ENCODE measurements around the gene CASP8. TPM values are rescaled to one million over a fixed set of nuclear protein-coding genes. Genes with fewer than 3 reads are reported as not detected.

The CASP8 gene
- total and polyA plus RNA-seq, 2 of the 8 experiments (the other 6 are each of a cell fraction or from before 2014, with no cell fraction given): 2.3 to 3.6 TPM

DNA sequence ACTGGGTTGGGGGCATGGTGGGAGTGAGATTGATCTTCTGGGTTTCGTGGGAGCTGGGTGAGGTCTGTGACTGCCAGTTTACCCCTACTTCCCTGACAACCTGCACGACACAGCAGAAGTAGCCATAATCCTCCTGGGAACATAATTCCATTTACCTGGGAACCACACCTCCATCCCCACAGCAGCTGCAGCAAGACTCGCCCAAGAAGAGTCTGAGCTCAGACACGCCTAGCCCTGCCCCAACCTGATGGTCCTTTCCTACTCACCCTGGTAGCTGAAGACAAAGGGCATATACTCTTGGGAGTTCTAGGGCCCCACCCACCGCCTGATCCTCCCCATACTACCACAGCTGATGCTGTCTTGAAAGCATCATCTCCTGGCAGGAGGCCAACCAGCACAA lies 53.0 kb downstream of the CASP8 start:
- no peak overlapping the region for H4K91ac ChIP-seq (replicated peaks; ENCODE audit: insufficient read length, low read length)
- H3K9me3 ChIP-seq (ENCODE audit: insufficient read depth in 2 of 2, low read depth in 1 of 2, low read length in 1 of 2): no peaks in the 10 kb centered on the region
- no peak overlapping the region for H2BK5ac ChIP-seq (ENCODE audit: low read depth, low read length)
- H3K4me2 ChIP-seq (ENCODE audit: insufficient read depth in 1 of 2, low read depth in 2 of 2, low read length in 2 of 2): no peak overlapping the region
- H3K4me1 ChIP-seq (replicated peaks in 1 of 4; ENCODE audit: control insufficient read depth in 3 of 4, insufficient read depth in 4 of 4, low read length in 3 of 4): no peaks in the 10 kb centered on the region
- no peak overlapping the region for H2AFZ ChIP-seq (ENCODE audit: low read length)
- H2BK120ac ChIP-seq (replicated peaks; ENCODE audit: low read depth, low read length): no peak overlapping the region
- H3K23me2 ChIP-seq (ENCODE audit: low read depth, low read length): no peaks in the 10 kb centered on the region
- H3K9ac ChIP-seq (replicated peaks in 1 of 4; ENCODE audit: extremely low read depth in 1 of 4, low read depth in 3 of 4, low read length in 3 of 4): no peak overlapping the region
- H3K27me3 ChIP-seq (replicated peaks in 1 of 4; ENCODE audit: control insufficient read depth in 3 of 4, extremely low read depth in 1 of 4, insufficient read depth in 3 of 4, low read length in 3 of 4): no peaks in the 10 kb centered on the region
- no peaks in the 10 kb centered on the region for H3K79me2 ChIP-seq (ENCODE audit: control insufficient read depth in 1 of 2, insufficient read depth in 2 of 2, low read length in 2 of 2)
- CTCF ChIA-PET (ENCODE audit: partially characterized antibody): interaction anchor here (1.6 kb wide), 1 partner anchor 52 kb away, joined by 4 read pairs; no protein-coding TSS in a partner anchor
- no peaks in the 10 kb centered on the region for H4K20me1 ChIP-seq (replicated peaks in 1 of 2; ENCODE audit: control insufficient read depth in 1 of 2, insufficient read depth in 2 of 2, low read length in 2 of 2)
- H3K36me3 ChIP-seq (ENCODE audit: control insufficient read depth in 2 of 4, insufficient read depth in 4 of 4, low read length in 3 of 4): no peaks in the 10 kb centered on the region
- H3K18ac ChIP-seq (ENCODE audit: extremely low read depth, low read length): no peak overlapping the region
- no peak overlapping the region for H4K5ac ChIP-seq (ENCODE audit: insufficient read length, low read depth, low read length)
- H3K56ac ChIP-seq (replicated peaks; ENCODE audit: insufficient read length, low read depth, low read length): no peak overlapping the region
- no peak overlapping the region for H4K8ac ChIP-seq (ENCODE audit: extremely low read depth, insufficient read depth, low read length)
- no peak overlapping the region for H3K14ac ChIP-seq (ENCODE audit: insufficient read length)
- FAIRE-seq (no peak), DNase-seq (ENCODE audit: low read depth in 1 of 2, low spot score in 2 of 2) (no peak)
- no peak overlapping the region for H2BK12ac ChIP-seq (ENCODE audit: low read depth, low read length)
- H2AK5ac ChIP-seq (ENCODE audit: low read depth, low read length): no peak overlapping the region
- no peak overlapping the region for H3K27ac ChIP-seq (ENCODE audit: low read depth, low read length)
- H2BK15ac ChIP-seq (ENCODE audit: low read length): no peak overlapping the region
- 87% methylated on average over 5 of the region's 5 CpGs; no CpG with 5 or more reads in 1 of the 2 experiments for WGBS, 2 experiments (ENCODE audit: extremely low coverage in 1 of 2, insufficient coverage in 1 of 2, insufficient read length in 1 of 2, insufficient replicate concordance in 2 of 2, low coverage in 1 of 2, low lambda C conversion rate in 2 of 2, missing lambda C conversion rate in 1 of 2)
- H2BK20ac ChIP-seq (ENCODE audit: low read length): no peak overlapping the region
- no peak overlapping the region for H3K23ac ChIP-seq (ENCODE audit: insufficient read length)
- H3K79me1 ChIP-seq (ENCODE audit: low read depth, low read length): no peaks in the 10 kb centered on the region
- H3K4ac ChIP-seq (replicated peaks; ENCODE audit: insufficient read length, low read depth, low read length): no peak overlapping the region
- POLR2A ChIA-PET (ENCODE audit: partially characterized antibody): no interaction called here
- H3K4me3 ChIP-seq (ENCODE audit: extremely low read depth in 1 of 4, insufficient read depth in 2 of 4, low read depth in 3 of 4, low read length in 4 of 4): no peak overlapping the region
- no peak for TF ChIP-seq EGR1 (IDR thresholded peaks at IDR 0.05; ENCODE audit: borderline replicate concordance, low read depth, low read length)
- no peak for TF ChIP-seq TEAD4 (IDR thresholded peaks at IDR 0.05; ENCODE audit: low read depth, low read length)
- no peak for TF ChIP-seq EZH2 (IDR thresholded peaks at IDR 0.05; ENCODE audit: low read depth, low read length, severe bottlenecking)
- TF ChIP-seq SP2 (IDR thresholded peaks at IDR 0.05; ENCODE audit: low read length): no peak
- no peak for TF ChIP-seq RNF2 (IDR thresholded peaks at IDR 0.05; ENCODE audit: borderline replicate concordance, low read depth, low read length, missing control alignments, poor library complexity, severe bottlenecking)
- no peak for TF ChIP-seq JUN (IDR thresholded peaks at IDR 0.05; ENCODE audit: low read depth, low read length)
- TF ChIP-seq, protein P1, sequence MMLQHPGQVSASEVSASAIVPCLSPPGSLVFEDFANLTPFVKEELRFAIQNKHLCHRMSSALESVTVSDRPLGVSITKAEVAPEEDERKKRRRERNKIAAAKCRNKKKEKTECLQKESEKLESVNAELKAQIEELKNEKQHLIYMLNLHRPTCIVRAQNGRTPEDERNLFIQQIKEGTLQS (IDR thresholded peaks at IDR 0.05; ENCODE audit: insufficient read depth, low read depth, low read length): no peak
- no peak for TF ChIP-seq CREB1 (IDR thresholded peaks at IDR 0.05)
- TF ChIP-seq, protein P2, sequence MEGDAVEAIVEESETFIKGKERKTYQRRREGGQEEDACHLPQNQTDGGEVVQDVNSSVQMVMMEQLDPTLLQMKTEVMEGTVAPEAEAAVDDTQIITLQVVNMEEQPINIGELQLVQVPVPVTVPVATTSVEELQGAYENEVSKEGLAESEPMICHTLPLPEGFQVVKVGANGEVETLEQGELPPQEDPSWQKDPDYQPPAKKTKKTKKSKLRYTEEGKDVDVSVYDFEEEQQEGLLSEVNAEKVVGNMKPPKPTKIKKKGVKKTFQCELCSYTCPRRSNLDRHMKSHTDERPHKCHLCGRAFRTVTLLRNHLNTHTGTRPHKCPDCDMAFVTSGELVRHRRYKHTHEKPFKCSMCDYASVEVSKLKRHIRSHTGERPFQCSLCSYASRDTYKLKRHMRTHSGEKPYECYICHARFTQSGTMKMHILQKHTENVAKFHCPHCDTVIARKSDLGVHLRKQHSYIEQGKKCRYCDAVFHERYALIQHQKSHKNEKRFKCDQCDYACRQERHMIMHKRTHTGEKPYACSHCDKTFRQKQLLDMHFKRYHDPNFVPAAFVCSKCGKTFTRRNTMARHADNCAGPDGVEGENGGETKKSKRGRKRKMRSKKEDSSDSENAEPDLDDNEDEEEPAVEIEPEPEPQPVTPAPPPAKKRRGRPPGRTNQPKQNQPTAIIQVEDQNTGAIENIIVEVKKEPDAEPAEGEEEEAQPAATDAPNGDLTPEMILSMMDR (IDR thresholded peaks at IDR 0.05; ENCODE audit: control extremely low read depth in 1 of 3, insufficient read depth in 1 of 3, low read depth in 1 of 3, low read length in 3 of 3): no peak
- no peak for TF ChIP-seq POLR2A (IDR thresholded peaks at IDR 0.05; ENCODE audit: control extremely low read depth in 1 of 2, low read depth in 2 of 2, low read length in 2 of 2)
- no peak for TF ChIP-seq CEBPB (IDR thresholded peaks at IDR 0.05; ENCODE audit: low read depth, low read length)
- no peak for TF ChIP-seq NRF1 (IDR thresholded peaks at IDR 0.05; ENCODE audit: low read depth, low read length)
